HG02885 (cell line): Measurements from ENCODE around the gene FBXO17.
A peak's percentile ranks its signal among the peaks of the same experiment; 100 is the strongest.

Experiments
- ATAC-seq: cut with Tn5 transposase; IDR thresholded peaks from one replicate; pipeline ENCODE4 v1.9.1; 2021; ENCODE audit warnings: mild to moderate bottlenecking; ENCODE audit not compliant: unreplicated experiment, poor library complexity

The FBXO17 gene

DNA sequence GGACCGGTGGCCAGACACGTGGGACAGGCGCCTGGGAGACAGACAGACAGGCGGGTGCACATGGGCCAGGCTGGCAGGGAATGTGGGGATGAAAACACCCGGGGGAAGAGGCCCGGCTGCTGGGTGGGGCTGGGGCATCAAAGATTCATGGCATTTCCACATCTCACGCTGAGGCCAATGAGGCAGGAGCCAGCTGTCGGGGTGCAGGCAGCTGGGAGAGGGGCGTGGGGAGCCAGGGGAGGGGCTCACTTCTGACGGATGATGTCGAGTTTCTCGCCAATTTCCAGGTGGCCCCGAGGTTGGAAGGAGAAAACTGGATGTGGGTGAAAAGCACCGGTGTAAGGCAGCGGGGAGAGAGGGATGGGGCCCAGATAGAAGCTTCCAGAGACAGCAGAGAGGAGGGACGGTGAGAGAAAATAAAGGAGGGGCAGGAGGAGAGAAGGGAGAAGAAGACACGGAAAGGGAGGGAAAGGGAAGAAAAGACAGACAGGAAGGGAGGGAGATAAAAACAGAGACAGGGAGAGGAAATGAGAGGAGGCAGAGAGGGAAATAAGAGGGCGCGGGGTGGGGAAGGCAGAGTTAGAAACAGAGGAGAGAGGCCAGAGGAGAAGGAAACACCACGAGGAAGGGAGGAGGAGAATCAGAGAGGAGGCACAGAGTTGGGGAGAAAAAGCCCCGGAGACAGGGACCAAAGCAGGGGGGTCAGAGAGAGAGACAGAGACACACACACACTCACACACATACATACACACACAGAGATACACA is 55.5 kb downstream of the FBXO17 start:
- no peak for ATAC-seq

DNA sequence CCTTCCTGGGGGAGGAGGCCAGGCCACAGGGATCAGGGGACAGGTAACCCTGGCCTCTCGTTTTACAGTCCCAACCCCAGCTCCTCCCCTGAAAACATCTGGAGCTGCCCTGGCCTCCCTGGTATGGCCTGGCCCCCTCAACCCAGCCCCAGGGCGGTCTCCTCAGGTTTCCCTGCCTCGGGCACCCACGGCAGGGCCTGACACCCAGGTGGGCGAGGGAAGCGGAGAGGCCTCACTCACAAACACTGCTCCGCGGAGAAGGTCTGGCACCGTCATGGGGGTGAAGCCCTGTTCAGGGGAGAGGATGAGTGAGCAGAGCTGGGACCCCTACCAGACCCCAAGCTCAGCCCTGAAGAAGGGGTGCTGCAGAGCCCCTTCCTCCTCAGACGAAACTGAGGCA is 57.0 kb downstream of the FBXO17 start:
- ATAC-seq = no peak

DNA sequence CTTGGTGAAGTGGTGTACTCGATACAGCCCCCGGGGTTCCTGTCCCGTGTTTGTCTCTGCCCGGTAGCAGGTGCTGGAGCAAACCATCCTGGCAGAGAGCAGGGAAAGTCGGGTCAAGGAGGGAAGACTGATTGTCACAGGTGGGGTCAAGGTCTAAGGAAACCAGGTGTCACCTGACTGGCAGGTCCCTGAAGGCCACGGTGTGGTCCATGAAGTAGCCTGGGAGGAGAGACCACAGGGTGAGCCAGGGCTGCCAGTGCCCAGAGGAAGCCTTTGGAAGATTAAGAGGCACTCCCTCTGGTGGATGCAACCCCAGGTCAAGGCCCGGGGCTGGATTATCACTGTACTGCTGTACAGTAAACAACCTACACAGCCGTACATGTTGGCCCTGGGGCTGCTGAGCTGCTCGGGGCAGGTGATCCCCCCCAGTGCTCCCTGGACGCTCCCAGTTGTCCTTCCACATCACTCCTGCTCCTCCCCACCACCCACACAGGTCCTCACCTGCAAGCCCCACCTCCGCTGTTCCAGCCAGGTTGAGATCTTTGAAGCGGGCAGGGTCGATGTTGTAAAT is 57.5 kb downstream of the FBXO17 start:
- ATAC-seq = no peak

GRCh38 chr19:38917516-38917915 is 58.0 kb downstream of the FBXO17 start:
- no peak for ATAC-seq

DNA sequence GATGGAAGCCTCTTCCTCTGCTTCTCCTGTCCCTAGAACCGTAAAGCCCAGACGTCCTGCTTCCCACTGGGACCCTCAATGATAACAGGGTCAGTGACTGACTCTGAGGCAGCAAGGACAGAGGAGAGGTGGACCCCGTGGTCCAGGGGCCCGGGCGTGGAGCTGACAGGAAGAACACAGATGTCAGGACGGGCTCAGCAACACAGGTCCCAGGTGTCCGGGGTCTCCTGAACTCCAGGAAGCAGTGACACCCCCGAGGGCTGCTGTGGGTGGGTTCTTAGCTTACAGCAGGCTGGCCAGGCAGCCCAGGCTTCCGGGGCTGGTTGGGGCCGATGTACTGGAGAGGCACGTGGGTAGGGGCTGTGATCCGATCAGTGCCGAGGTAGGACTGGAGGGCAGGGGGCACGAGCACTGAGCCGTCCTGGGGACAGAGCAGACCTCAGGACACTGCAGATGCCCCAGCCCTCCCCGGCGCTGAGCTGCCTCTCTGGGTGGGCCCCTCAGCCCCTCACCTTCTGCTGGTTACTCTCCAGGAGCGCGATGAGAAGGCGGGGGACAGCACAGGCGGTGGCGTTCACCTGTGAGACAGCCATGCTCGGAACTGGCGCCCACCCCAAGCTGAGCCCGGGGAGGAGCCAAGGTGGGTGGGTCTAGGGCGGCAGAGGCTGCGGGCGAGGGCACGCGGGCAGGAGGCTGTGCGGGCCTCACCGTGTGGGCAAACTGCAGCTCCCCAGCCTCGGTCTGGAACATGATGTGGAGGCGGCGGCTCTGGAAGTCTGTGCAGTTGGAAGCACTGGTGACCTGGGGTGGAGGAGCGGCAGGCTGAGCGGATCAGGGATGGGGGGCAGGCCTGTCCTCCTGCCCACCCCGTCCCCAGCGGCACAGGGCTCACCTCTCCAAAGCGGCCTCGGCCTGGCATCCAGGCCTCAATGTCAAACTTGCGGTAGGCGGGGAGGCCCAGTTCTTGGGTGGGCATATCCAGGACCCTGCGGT is 59.9 kb downstream of the FBXO17 start:
- no peak for ATAC-seq

DNA sequence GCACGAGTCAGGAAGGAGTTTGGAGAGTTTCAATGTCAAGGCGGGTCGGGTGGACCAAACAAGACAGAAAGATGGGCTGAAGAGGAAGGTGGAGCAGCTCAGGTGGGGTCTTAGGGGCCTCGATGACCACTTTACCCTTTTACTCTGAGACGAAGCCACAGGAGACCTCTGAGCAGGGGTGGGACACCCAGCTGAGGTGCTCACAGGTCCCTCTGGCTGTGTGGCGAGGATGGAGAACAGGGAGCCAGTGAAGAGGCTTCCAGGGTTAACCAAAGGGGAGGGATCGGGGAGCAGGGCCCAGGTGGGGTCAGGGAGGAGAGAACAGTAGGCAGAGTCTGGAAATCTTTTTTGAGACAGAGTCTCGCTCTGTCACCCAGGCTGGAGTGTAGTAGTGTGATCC is 61.6 kb downstream of the FBXO17 start:
- no peak for ATAC-seq

- no peak for ATAC-seq
Observed at GRCh38 chr19:38912600-38913514, 62.7 kb downstream of the FBXO17 start.

- no peak for ATAC-seq
Observed at GRCh38 chr19:38911388-38912001, 64.0 kb downstream of the FBXO17 start.

DNA sequence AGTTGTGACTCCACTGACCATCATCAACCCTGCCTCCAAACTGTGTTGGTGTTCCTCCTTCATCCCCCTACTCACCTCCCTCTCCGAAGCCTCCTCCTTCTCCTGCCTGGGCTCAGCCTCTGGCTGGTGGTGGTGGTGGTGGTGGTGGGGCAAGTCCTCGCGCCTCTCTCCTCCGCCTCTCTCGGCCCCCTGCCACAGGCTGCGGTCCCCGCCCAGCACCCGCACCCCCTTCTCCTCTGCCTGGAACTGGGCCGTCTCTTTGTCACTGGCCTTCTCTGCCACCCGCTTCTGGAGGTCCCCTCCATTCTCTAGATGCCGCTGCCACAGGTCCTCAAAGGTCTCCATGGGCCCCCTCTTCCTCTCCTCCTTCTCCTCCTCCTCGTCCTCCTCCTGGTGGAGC is 65.1 kb downstream of the FBXO17 start:
- no peak for ATAC-seq

- ATAC-seq = no peak
Observed at GRCh38 chr19:38908911-38909310, 66.6 kb downstream of the FBXO17 start.

GRCh38 chr19:38907670-38908069 is 67.9 kb downstream of the FBXO17 start:
- ATAC-seq = no peak

GRCh38 chr19:38907227-38907626 is 68.3 kb downstream of the FBXO17 start:
- ATAC-seq = no peak

DNA sequence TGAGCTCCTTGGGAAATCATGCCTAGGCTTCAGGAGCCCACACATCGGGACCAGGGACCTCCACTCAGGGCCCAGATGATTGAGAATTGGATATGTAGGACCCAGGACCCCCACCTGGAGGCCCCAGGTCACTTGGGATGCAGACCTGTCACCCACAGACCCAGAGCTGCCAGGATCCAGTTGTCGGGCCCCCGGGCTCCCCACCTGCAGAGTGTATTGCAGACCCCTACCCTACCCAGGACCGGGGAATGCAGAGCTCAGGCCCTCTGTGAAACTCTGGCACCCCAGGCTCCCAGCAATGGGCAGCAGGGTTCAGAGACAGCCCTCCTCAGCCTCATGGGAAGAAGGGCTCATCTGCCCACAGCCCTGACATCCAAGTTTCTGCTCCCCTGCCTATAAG is 69.9 kb downstream of the FBXO17 start:
- ATAC-seq = no peak

- no peak for ATAC-seq
Observed at GRCh38 chr19:38904581-38905539, 70.7 kb downstream of the FBXO17 start.

DNA sequence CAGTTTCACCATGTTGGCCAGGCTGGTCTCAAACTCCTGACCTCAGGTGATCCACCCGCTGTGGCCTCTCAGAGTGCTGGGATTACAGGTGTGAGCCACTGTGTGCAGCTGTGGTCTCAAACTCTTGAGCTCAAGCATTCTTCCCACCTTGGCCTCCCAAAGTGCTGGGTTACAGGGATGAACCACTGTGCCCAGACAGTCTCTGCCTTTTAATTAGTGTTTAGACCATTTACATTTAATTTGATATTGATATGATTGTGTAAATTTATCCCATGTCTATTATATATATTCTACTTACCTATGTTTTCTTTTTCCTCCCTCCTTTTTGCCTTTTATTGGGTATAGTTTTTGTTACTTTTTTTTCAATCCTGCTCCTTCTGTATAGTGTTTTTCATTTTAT is 73.9 kb downstream of the FBXO17 start:
- no peak for ATAC-seq

- ATAC-seq = no peak
Observed at GRCh38 chr19:38900743-38901190, 74.8 kb downstream of the FBXO17 start.

DNA sequence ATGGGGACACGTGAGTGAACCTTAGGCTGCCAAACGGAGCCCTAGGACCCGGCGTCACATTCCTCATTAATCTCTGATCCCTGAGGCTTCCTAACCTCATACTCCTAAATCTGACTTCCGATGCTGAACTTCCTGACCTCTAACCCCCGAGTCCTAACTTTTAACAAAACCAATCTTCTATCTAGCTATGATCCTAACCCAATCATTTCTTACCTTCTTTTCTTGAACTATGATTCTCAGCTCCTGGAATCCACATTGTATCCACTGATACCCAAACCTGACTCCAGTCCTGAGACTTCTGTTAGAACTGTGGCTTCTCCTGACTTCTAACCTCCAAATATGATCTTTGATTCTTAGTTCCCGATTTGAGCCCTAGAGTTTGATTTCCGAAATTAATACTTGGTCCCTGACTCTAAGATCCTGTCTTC is 75.3 kb downstream of the FBXO17 start:
- ATAC-seq = no peak

- ATAC-seq = peak; percentile 91
Observed at GRCh38 chr19:38899447-38900201, 75.9 kb downstream of the FBXO17 start, which contains the start of the genes NFKBIB and SIRT2. TSS of gene NFKBIB (plus strand) at chr19:38899969. CDS start at chr19:38900033, 64 bp downstream. TSS of gene SIRT2 (minus strand) at chr19:38899618. CDS start at chr19:38899521, 97 bp downstream.
